GM19438 (cell line): ENCODE measurements around the gene IPCEF1.

Source experiments
- ATAC-seq: cut with Tn5 transposase; IDR thresholded peaks from one replicate; pipeline ENCODE4 v1.9.1; 2021; ENCODE audit warnings: low read depth; ENCODE audit not compliant: unreplicated experiment

Gene IPCEF1

GRCh38 chr6:154377726-154378125 lies 21.1 kb upstream of the IPCEF1 start:
- no peak for ATAC-seq

DNA sequence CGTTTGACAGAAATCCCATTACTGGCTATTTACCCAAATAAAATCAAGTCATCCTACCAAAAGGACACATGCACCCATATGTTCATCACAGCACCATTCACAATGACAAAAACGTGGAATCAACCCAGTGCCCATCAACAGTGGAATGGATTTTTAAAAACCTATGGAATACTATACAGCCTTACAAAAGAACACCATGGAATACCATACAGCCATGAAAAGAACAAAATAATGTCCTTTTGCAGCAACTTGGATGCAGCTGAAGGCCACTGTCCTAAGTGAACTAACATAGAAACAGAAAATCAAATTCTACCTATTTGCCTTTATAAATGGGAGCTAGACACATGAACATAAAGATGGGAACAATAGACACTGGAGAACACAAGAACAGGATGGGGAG lies 17.4 kb upstream of the IPCEF1 start:
- no peak for ATAC-seq

DNA sequence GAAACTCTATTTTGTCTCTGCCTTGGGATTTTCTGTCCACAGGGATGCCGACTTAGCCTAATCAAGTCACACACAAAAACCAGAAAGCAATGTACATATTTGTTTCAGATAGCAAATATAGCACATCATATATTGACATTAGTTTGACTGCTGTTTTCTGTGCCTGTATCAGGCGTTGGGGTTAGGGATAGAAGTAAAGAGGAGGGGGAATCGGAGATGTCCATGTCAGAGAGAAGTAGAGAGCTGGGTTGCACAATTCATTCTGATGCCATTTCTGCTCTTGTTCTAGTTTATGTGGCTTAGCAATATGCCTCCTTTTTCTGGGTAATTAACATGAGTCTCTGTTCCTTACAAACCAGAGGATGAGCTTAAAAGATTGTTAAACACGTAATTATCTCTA lies 14.7 kb upstream of the IPCEF1 start:
- no peak for ATAC-seq

- peak; percentile 74 for ATAC-seq
Observed at GRCh38 chr6:154370545-154370944, 13.9 kb upstream of the IPCEF1 start.

GRCh38 chr6:154367839-154368695 lies 11.5 kb upstream of the IPCEF1 start:
- no peak for ATAC-seq

GRCh38 chr6:154367336-154367735 lies 10.7 kb upstream of the IPCEF1 start:
- ATAC-seq, result no peak

DNA sequence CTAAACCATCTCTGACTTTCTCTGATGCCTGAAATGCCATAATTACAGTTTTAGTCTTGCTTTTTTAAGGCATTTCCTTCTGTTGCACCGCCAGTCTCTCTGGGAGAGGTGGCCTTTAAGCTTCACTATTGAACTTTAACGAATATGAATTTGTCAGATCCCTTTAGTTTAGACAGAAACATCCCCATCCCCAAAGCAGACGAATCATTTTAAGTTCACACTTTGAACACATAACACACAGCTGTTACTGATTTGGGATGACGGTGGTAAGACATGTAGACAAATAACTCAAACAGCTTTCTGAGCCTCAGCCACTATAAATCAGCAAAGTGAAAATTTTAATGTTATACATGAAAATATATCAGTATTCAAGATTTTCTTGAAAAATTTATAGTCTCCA lies 7.2 kb upstream of the IPCEF1 start:
- no peak for ATAC-seq

- ATAC-seq, result no peak
Observed at GRCh38 chr6:154361476-154361875, 4.9 kb upstream of the IPCEF1 start.

DNA sequence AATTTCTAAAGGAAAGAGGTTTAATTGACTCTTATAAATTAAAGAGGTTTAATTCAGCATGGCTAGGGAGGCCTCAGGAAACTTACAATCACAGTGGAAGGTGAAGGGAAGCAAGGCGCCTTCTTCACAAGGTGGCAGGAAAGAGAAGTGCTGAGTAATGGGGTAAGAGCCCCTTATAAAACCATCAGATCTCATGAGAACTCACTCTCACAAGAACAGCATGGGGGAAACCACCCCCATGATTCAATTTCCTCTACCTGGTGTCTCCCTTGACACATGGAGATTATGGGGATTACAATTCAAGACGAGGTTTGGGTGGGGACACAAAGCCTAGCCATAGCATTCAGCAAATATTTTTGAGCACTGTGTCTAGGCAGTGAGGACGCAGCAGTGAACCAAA lies 3.9 kb upstream of the IPCEF1 start:
- no peak for ATAC-seq

DNA sequence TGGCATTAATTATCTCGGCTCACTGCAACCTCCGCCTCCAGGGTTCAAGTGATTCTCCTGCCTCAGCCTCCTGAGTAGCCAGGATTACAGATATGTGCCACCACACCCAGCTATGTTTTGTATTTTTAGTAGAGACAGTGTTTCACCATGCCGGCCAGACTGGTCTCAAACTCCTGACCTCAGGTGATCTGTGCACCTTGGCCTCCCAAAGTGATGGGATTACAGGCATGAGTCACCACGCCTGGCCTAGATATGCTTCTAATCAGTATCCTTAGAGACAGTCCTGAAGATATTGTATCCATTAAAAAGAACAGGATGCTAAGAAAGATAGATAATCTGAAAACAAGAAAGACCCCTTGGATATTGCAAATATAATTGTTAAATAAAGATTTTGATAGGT lies 3.1 kb upstream of the IPCEF1 start:
- no peak for ATAC-seq

DNA sequence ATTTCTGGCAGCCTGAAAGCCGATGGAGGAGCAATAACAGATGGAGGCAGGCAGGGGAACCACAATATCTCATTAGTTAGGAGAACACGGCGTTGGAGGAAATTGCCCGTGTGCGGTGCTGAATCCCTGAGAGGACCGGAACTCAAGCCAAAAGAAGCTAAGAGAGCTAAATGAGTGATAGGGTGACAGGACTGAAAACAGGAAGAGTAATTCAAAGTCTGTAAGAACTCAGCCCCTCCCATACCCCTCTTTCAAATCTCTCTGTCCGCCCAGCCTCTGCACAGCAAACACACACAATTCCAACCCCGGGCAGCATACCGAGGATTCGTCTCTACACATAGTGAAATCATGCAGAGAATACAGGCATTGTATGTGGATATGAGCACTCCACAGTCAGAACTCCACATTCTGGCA lies 2.6 kb upstream of the IPCEF1 start:
- ATAC-seq, result peak; percentile 27

GRCh38 chr6:154358019-154358545 lies 1.5 kb upstream of the IPCEF1 start:
- ATAC-seq, result no peak

DNA sequence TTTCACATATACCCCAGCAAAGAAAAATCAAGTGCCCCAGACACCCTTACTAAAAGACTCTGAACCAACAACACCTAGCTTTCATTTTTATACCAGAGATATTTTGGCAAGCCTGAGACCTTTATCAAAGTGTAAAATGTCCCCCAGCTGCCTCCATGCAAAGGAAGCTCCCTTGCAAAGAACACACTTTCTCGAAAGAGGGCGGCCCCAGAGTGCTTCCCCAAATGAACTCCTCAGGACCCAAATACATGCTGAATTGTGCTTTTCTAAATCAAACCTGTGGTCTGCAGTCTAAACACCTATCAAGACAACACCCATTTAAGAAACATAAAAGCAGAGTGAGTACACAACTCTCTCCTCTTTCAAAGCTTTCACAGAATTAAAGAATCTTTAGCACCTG lies 490 bp downstream of the IPCEF1 start:
- ATAC-seq, result no peak

DNA sequence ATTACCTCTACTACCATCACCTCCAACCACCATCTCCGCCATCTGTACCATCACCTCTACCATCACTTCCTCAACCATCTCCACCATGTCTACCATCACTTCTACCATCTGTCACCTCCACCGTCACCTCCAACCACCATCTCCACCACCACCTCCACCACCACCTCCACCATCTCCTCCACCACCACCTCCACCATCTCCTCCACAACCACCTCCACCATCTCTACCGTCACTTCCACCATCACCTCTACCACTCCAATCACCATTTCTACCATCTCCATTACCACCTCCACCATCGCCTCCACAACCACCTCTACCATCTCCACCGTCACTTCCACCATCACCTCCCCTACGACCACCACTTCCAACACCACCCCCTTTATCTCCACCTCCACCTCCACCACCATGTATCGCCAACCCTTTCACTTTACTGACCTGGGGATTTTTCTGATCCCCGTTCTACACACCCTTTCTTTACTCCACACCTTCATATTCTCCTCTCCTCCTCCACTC lies 2.3 kb downstream of the IPCEF1 start:
- no peak for ATAC-seq

DNA sequence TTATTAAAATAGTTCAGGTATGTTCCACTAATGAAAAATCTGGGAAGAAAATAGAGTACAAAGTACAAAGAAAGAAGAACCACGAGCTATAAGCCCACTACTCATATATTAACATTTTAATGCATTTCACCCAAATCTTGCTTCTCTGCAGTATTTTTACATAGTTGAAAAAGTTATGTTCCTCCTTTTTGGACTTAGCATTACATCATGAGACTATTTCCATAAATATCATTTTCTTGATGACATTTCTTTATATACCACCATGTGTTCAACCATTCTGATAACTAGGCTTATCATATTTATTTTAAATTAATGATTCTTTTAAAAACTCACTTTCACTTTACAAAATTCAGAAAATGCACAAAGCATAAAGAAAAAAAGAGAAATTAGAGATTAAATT lies 3.0 kb downstream of the IPCEF1 start:
- ATAC-seq, result no peak

- peak; percentile 51 for ATAC-seq
Observed at GRCh38 chr6:154352898-154353585, 3.6 kb downstream of the IPCEF1 start.

DNA sequence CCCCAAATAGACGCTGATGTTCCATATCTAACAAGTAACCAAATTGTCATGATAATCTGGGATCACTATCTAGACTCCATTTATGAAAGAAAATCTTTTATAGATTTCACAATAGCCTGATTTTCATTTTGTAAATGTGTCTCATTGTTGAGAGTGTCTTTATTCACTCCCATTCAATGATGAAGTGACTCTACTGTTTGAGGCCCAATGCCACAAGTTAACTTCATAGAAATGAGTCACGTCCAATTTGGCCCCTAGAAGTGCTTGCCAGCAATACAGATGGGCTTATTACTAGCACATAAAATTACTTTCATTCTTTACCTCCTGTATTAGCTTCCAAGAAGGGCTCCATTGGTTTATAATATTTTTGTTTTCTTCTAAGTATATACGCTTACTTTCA lies 6.3 kb downstream of the IPCEF1 start:
- no peak for ATAC-seq

- no peak for ATAC-seq
Observed at GRCh38 chr6:154347981-154348380, 8.6 kb downstream of the IPCEF1 start.

DNA sequence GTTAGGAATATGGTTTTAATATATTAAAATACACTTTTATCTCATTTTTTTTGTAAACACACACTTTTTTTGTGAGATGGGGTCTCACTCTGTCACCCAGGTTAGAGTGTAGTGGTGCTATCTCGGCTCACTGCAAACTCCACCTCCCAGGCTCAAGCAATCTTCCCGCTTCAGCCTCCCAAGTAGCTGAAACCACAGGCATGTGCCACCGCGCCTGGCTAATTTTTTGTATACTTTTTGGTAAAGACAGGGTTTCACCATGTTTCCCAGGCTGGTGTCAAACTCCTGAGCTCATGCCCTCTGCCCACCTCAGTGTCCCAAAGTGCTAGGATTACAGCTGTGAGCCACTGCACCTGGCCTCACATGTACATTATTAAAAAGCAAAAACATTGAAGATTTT lies 10.8 kb downstream of the IPCEF1 start:
- ATAC-seq, result no peak

GRCh38 chr6:154343473-154344308 lies 12.9 kb downstream of the IPCEF1 start:
- no peak for ATAC-seq

DNA sequence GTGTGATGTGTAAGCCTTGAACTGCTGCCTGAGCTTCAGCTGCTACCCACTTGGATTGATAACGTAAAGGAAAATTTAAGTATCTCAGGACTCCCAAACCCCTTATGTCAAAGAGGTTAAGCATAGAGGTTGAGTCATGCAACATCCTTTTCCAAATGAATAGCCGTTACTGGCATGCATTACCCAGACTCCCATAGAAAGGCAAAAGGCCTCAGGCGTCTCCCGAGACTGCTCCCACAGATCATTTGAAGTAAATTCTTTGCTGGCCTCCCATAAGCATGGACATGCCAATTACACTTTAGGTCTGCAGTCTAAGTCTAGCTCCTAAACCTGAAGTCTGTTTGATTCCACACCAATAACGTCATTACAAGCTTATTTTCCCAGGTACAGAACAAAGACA lies 14.7 kb downstream of the IPCEF1 start:
- ATAC-seq, result no peak
